ENCODE data around the gene EIF3I. TPM values are rescaled to one million over a fixed set of nuclear protein-coding genes. Genes with fewer than 3 reads are reported as not detected.
A peak's percentile ranks its signal among the peaks of the same experiment; 100 is the strongest.

The EIF3I gene
- total RNA-seq, 2 donors from 2014 or later: 142 to 264 TPM

- intact Hi-C loops (cut with DNase I): no loop called here
- no peaks in the 10 kb centered on the region for H3K9me3 ChIP-seq
- H3K4me1 ChIP-seq: peaks cover 3% of the 10 kb centered on the region
- no peak overlapping the region for H3K27ac ChIP-seq
- peak overlapping the region in 1 of 2 donors; percentile 56 for H3K9ac ChIP-seq (ENCODE audit: low read depth in 2 of 2, low read length in 2 of 2)
- DNase-seq: no peak
- H3K4me3 ChIP-seq: no peak overlapping the region
- H3K36me3 ChIP-seq: peaks cover 21% of the 10 kb centered on the region
- H3K27me3 ChIP-seq: no peaks in the 10 kb centered on the region
- no peak for TF ChIP-seq CTCF (IDR thresholded peaks at IDR 0.05)
These were observed 23.0 kb upstream of the EIF3I start for GRCh38 chr1:32199043-32199716.

GRCh38 chr1:32199717-32200072 is 22.5 kb upstream of the EIF3I start:
- H3K4me1 ChIP-seq: peaks cover 3% of the 10 kb centered on the region

DNA sequence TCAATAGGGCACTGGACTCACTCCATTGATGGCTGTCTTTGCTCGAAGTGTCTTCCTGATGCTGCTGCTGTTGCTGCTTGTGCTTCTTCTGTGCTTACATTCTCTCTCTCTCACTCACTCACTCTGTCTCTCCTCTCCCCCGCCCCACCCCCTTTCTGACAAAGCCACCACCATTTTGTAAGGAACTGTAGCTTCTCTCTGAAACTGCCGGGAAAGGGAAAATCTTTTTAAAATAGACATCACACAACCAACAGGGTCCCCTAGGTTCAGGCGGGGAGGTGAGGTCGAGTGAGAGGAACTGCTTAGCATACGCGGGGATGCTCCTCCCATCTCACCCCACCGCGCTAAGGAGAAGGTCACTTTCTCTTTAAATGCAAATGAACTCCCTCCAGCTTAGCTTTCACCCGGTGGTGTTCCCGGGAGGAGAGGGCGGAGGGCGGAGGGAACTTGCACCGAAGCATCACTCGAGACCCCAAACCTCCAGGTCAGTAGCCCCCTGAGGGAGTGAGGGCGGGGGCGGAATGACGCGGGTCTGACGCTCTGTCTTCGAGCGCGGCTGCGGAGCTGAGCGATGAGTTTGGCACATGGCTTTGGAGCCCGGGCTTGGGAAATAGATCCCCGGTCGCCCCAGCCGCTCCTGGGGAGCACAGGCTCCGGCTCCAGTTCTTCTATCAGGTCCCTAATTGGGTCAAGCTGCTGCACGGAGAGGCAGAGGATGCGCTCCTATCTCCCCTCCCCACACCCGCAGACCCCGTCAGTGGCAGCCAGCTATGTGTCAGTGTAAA is 21.8 kb upstream of the EIF3I start, which contains the start of gene CCDC28B:
CCDC28B (plus strand) TSS at position 370 of the 785 bp plus-strand sequence. CDS start 1,341 bp downstream, outside the sequence.
- no peak for TF ChIP-seq CTCF (IDR thresholded peaks at IDR 0.05)
- H3K4me1 ChIP-seq: peaks cover 3% of the 10 kb centered on the region
- DNase-seq: peak; percentile 64
- H3K9ac ChIP-seq (ENCODE audit: low read depth in 2 of 2, low read length in 2 of 2): peak within 1 kb of the TSS; percentile 65 to 67
- H3K4me3 ChIP-seq: peak within 1 kb of the TSS; percentile 60
- H3K27ac ChIP-seq: peak within 1 kb of the TSS; percentile 69
- no peaks in the 10 kb centered on the region for H3K9me3 ChIP-seq
- intact Hi-C loops (cut with DNase I): no loop called here
- H3K27me3 ChIP-seq: no peaks in the 10 kb centered on the region
- peaks cover 10% of the 10 kb centered on the region for H3K36me3 ChIP-seq

More at GRCh38 chr1:32199717-32200072, 22.5 kb upstream of the EIF3I start:
- H3K27ac ChIP-seq: peak overlapping the region; percentile 69
- H3K36me3 ChIP-seq: peaks cover 15% of the 10 kb centered on the region
- no peaks in the 10 kb centered on the region for H3K9me3 ChIP-seq
- no peak for DNase-seq
- no peak overlapping the region for H3K4me3 ChIP-seq
- peak overlapping the region in 1 of 2 donors; percentile 56 for H3K9ac ChIP-seq (ENCODE audit: low read depth in 2 of 2, low read length in 2 of 2)
- no peaks in the 10 kb centered on the region for H3K27me3 ChIP-seq
- intact Hi-C loops (cut with DNase I): no loop called here
- TF ChIP-seq CTCF (IDR thresholded peaks at IDR 0.05): no peak

GRCh38 chr1:32201011-32201855 is 21.0 kb upstream of the EIF3I start:
- no peak for TF ChIP-seq CTCF (IDR thresholded peaks at IDR 0.05)
- DNase-seq: peak; percentile 80
- Histone ChIP-seq H3K36me3 (peaks cover 4% of the 10 kb centered on the region), H3K9me3 (no peaks in the 10 kb centered on the region), H3K9ac (ENCODE audit: low read depth in 2 of 2, low read length in 2 of 2) (peak overlapping the region; percentile 65 to 67), H3K27ac (peak overlapping the region; percentile 69), H3K4me3 (peak overlapping the region; percentile 60), H3K27me3 (no peaks in the 10 kb centered on the region), H3K4me1 (peaks cover 3% of the 10 kb centered on the region)
- intact Hi-C loops (cut with DNase I): no loop called here

- peak; percentile 46 for DNase-seq
- Histone ChIP-seq H3K27me3 (no peaks in the 10 kb centered on the region), H3K27ac (no peak overlapping the region), H3K4me1 (peaks cover 14% of the 10 kb centered on the region), H3K9ac (ENCODE audit: low read depth in 2 of 2, low read length in 2 of 2) (peak overlapping the region; percentile 88 to 98), H3K9me3 (no peaks in the 10 kb centered on the region), H3K4me3 (peak overlapping the region; percentile 72), H3K36me3 (no peaks in the 10 kb centered on the region)
- TF ChIP-seq CTCF (IDR thresholded peaks at IDR 0.05): no peak
- intact Hi-C loops (cut with DNase I): no loop called here
These were observed 17.3 kb upstream of the EIF3I start for GRCh38 chr1:32204943-32205361.
